ENCODE results near the gene SCUBE3.

The SCUBE3 gene

DNA sequence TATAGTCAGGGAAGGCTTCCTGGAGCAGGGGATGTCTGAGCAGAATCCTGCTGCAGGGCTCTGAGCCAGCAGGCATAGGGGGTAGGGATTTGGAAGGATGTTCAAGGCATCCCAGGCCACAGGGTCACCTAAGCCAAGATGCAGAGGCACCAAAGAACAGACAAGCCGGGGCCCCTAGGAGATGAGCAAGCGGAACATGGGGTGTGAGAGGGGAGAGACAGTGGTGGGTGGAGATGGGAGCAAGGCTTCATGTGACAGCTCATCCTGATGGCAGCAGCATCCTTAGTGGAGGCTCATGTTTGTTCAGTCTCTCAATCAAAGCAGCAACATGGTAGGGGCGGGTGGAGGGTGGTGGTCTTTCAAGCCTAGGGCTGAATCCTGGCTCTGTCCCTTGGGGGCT, 42.9 kb upstream of the SCUBE3 start:
- no peak for ATAC-seq
- TF ChIP-seq TOX (CRISPR knock-in tag; IDR thresholded peaks at IDR 0.05; ENCODE audit: borderline replicate concordance) (no peak), GLIS3 (CRISPR knock-in tag; IDR thresholded peaks at IDR 0.05) (no peak), ARNTL (CRISPR knock-in tag; IDR thresholded peaks at IDR 0.05; ENCODE audit: borderline replicate concordance, low read depth) (no peak)
- TF ChIP-seq, protein P1, sequence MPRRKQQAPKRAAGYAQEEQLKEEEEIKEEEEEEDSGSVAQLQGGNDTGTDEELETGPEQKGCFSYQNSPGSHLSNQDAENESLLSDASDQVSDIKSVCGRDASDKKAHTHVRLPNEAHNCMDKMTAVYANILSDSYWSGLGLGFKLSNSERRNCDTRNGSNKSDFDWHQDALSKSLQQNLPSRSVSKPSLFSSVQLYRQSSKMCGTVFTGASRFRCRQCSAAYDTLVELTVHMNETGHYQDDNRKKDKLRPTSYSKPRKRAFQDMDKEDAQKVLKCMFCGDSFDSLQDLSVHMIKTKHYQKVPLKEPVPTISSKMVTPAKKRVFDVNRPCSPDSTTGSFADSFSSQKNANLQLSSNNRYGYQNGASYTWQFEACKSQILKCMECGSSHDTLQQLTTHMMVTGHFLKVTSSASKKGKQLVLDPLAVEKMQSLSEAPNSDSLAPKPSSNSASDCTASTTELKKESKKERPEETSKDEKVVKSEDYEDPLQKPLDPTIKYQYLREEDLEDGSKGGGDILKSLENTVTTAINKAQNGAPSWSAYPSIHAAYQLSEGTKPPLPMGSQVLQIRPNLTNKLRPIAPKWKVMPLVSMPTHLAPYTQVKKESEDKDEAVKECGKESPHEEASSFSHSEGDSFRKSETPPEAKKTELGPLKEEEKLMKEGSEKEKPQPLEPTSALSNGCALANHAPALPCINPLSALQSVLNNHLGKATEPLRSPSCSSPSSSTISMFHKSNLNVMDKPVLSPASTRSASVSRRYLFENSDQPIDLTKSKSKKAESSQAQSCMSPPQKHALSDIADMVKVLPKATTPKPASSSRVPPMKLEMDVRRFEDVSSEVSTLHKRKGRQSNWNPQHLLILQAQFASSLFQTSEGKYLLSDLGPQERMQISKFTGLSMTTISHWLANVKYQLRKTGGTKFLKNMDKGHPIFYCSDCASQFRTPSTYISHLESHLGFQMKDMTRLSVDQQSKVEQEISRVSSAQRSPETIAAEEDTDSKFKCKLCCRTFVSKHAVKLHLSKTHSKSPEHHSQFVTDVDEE (CRISPR knock-in tag; IDR thresholded peaks at IDR 0.05), result no peak
- TF ChIP-seq, protein P2, sequence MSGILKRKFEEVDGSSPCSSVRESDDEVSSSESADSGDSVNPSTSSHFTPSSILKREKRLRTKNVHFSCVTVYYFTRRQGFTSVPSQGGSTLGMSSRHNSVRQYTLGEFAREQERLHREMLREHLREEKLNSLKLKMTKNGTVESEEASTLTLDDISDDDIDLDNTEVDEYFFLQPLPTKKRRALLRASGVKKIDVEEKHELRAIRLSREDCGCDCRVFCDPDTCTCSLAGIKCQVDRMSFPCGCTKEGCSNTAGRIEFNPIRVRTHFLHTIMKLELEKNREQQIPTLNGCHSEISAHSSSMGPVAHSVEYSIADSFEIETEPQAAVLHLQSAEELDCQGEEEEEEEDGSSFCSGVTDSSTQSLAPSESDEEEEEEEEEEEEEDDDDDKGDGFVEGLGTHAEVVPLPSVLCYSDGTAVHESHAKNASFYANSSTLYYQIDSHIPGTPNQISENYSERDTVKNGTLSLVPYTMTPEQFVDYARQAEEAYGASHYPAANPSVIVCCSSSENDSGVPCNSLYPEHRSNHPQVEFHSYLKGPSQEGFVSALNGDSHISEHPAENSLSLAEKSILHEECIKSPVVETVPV (CRISPR knock-in tag; IDR thresholded peaks at IDR 0.05), result no peak
- TF ChIP-seq, protein P3, sequence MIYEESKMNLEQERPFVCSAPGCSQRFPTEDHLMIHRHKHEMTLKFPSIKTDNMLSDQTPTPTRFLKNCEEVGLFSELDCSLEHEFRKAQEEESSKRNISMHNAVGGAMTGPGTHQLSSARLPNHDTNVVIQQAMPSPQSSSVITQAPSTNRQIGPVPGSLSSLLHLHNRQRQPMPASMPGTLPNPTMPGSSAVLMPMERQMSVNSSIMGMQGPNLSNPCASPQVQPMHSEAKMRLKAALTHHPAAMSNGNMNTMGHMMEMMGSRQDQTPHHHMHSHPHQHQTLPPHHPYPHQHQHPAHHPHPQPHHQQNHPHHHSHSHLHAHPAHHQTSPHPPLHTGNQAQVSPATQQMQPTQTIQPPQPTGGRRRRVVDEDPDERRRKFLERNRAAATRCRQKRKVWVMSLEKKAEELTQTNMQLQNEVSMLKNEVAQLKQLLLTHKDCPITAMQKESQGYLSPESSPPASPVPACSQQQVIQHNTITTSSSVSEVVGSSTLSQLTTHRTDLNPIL (CRISPR knock-in tag; IDR thresholded peaks at IDR 0.05; ENCODE audit: low read depth), result no peak

GRCh38 chr6:35173044-35173426, 40.7 kb upstream of the SCUBE3 start:
- ATAC-seq, result no peak
- TF ChIP-seq, protein P3 (CRISPR knock-in tag; IDR thresholded peaks at IDR 0.05; ENCODE audit: low read depth), result no peak
- TF ChIP-seq OSR1 (CRISPR knock-in tag; IDR thresholded peaks at IDR 0.05) (no peak), BACH2 (CRISPR knock-in tag; IDR thresholded peaks at IDR 0.05; ENCODE audit: borderline replicate concordance) (no peak), PPARA (CRISPR knock-in tag; IDR thresholded peaks at IDR 0.05; ENCODE audit: borderline replicate concordance) (no peak), ESRRG (CRISPR knock-in tag; IDR thresholded peaks at IDR 0.05) (no peak), GLIS3 (CRISPR knock-in tag; IDR thresholded peaks at IDR 0.05) (no peak), CSDC2 (CRISPR knock-in tag; IDR thresholded peaks at IDR 0.05) (no peak), ZFP3 (CRISPR knock-in tag; IDR thresholded peaks at IDR 0.05) (no peak), RARB (CRISPR knock-in tag; IDR thresholded peaks at IDR 0.05) (no peak), TOX (CRISPR knock-in tag; IDR thresholded peaks at IDR 0.05; ENCODE audit: borderline replicate concordance) (no peak), ZNF565 (CRISPR knock-in tag; conservative IDR thresholded peaks at IDR 0.05; ENCODE audit: low read depth) (no peak), TCF4 (CRISPR knock-in tag; IDR thresholded peaks at IDR 0.05; ENCODE audit: borderline replicate concordance) (no peak), ZNF8 (CRISPR knock-in tag; IDR thresholded peaks at IDR 0.05) (no peak), ZC3H10 (CRISPR knock-in tag; IDR thresholded peaks at IDR 0.05) (no peak), ZFP30 (CRISPR knock-in tag; IDR thresholded peaks at IDR 0.05) (no peak), ISL1 (CRISPR knock-in tag; IDR thresholded peaks at IDR 0.05) (no peak)
- TF ChIP-seq, protein P1 (CRISPR knock-in tag; IDR thresholded peaks at IDR 0.05), result no peak
- TF ChIP-seq, protein P4, sequence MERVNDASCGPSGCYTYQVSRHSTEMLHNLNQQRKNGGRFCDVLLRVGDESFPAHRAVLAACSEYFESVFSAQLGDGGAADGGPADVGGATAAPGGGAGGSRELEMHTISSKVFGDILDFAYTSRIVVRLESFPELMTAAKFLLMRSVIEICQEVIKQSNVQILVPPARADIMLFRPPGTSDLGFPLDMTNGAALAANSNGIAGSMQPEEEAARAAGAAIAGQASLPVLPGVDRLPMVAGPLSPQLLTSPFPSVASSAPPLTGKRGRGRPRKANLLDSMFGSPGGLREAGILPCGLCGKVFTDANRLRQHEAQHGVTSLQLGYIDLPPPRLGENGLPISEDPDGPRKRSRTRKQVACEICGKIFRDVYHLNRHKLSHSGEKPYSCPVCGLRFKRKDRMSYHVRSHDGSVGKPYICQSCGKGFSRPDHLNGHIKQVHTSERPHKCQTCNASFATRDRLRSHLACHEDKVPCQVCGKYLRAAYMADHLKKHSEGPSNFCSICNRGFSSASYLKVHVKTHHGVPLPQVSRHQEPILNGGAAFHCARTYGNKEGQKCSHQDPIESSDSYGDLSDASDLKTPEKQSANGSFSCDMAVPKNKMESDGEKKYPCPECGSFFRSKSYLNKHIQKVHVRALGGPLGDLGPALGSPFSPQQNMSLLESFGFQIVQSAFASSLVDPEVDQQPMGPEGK (CRISPR knock-in tag; IDR thresholded peaks at IDR 0.05; ENCODE audit: borderline replicate concordance), result no peak
- TF ChIP-seq, protein P2 (CRISPR knock-in tag; IDR thresholded peaks at IDR 0.05), result no peak
- TF ChIP-seq, protein P5, sequence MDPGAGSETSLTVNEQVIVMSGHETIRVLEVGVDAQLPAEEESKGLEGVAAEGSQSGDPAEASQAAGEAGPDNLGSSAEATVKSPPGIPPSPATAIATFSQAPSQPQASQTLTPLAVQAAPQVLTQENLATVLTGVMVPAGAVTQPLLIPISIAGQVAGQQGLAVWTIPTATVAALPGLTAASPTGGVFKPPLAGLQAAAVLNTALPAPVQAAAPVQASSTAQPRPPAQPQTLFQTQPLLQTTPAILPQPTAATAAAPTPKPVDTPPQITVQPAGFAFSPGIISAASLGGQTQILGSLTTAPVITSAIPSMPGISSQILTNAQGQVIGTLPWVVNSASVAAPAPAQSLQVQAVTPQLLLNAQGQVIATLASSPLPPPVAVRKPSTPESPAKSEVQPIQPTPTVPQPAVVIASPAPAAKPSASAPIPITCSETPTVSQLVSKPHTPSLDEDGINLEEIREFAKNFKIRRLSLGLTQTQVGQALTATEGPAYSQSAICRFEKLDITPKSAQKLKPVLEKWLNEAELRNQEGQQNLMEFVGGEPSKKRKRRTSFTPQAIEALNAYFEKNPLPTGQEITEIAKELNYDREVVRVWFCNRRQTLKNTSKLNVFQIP (CRISPR knock-in tag; IDR thresholded peaks at IDR 0.05; ENCODE audit: borderline replicate concordance, low read depth), result no peak

Measured in SK-N-SH treated with all-trans-retinoic acid at 6 μM for 48 hours (cell line).